Endothelial cell of umbilical vein (primary cell): ENCODE results near the gene RAD51B.

ENCODE experiments used
- CTCF ChIP-seq, 2 donors: IDR thresholded peaks; 1 replicate in 1 of 2; 2 replicates in 1 of 2; pipeline ENCODE4 v1.5.1; 2011; ENCODE audit warnings: low read length in 2 of 2, mild to moderate bottlenecking in 2 of 2, moderate library complexity in 2 of 2, control low read depth in 1 of 2, inconsistent platforms in 1 of 2, low read depth in 1 of 2; ENCODE audit not compliant: insufficient read depth in 1 of 2; ENCODE audit errors: extremely low read depth in 1 of 2
- POLR2A ChIP-seq: IDR thresholded peaks from 2 replicates; pipeline ENCODE4 v1.6.1; 2012; ENCODE audit warnings: low read depth, mild to moderate bottlenecking, control low read depth, low read length
- POLR2AphosphoS5 ChIP-seq: IDR thresholded peaks from 2 replicates; pipeline ENCODE4 v1.6.1; 2012; ENCODE audit warnings: low read depth, mild to moderate bottlenecking, control low read depth, low read length, moderate library complexity; ENCODE audit not compliant: insufficient read depth

- TF ChIP-seq CTCF (IDR thresholded peaks at IDR 0.05; ENCODE audit: extremely low read depth in 1 of 2, insufficient read depth in 1 of 2, low read depth in 1 of 2, low read length in 2 of 2) (no peak), POLR2A (no peak), POLR2AphosphoS5 (no peak)
Observed at GRCh38 chr14:68672609-68673285, 853.2 kb downstream of the RAD51B start.
